ENCODE measurements around the gene IL3RA. TPM values are rescaled to one million over a fixed set of nuclear protein-coding genes. Genes with fewer than 3 reads are reported as not detected.
A peak's percentile ranks its signal among the peaks of the same experiment; 100 is the strongest.
"Not testable (repeated sequence)": the region's sequence is repeated elsewhere in the genome, so short reads cannot be mapped to it uniquely, and the experiment has no call there.

The IL3RA gene
- total RNA-seq, 2 donors from 2014 or later, result 2.4 to 3.2 TPM

DNA sequence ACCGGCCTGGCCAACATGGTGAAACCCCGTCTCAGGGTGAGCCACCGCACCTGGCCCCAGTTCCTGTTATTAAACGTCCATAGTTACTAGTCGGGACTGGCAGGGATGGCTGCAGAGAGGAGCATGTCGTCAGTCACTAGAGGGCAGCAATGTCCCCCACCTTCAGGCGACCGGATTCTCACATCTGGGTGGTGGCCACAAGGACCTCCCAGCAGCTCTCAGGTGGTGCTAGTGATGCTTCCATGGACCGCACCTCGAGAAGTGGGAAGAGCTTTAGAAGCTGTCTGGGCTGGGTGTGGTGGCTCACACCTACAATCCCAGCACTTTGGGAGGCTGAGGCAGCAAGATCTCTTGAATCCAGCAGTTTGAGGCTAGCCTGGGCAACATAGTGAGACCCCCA is 13.3 kb upstream of the IL3RA start:
- Histone ChIP-seq H3K27me3 (no peaks in the 10 kb centered on the region), H3K36me3 (no peaks in the 10 kb centered on the region), H3K4me1 (no peaks in the 10 kb centered on the region), H3K9me3 (no peaks in the 10 kb centered on the region), H3K4me3 (no peak overlapping the region), H3K27ac (no peak overlapping the region)
- DNase-seq (ENCODE audit: low spot score), result no peak
- TF ChIP-seq, protein P1, sequence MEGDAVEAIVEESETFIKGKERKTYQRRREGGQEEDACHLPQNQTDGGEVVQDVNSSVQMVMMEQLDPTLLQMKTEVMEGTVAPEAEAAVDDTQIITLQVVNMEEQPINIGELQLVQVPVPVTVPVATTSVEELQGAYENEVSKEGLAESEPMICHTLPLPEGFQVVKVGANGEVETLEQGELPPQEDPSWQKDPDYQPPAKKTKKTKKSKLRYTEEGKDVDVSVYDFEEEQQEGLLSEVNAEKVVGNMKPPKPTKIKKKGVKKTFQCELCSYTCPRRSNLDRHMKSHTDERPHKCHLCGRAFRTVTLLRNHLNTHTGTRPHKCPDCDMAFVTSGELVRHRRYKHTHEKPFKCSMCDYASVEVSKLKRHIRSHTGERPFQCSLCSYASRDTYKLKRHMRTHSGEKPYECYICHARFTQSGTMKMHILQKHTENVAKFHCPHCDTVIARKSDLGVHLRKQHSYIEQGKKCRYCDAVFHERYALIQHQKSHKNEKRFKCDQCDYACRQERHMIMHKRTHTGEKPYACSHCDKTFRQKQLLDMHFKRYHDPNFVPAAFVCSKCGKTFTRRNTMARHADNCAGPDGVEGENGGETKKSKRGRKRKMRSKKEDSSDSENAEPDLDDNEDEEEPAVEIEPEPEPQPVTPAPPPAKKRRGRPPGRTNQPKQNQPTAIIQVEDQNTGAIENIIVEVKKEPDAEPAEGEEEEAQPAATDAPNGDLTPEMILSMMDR (IDR thresholded peaks at IDR 0.05), result peak in 1 of 2 donors; percentile 51

DNA sequence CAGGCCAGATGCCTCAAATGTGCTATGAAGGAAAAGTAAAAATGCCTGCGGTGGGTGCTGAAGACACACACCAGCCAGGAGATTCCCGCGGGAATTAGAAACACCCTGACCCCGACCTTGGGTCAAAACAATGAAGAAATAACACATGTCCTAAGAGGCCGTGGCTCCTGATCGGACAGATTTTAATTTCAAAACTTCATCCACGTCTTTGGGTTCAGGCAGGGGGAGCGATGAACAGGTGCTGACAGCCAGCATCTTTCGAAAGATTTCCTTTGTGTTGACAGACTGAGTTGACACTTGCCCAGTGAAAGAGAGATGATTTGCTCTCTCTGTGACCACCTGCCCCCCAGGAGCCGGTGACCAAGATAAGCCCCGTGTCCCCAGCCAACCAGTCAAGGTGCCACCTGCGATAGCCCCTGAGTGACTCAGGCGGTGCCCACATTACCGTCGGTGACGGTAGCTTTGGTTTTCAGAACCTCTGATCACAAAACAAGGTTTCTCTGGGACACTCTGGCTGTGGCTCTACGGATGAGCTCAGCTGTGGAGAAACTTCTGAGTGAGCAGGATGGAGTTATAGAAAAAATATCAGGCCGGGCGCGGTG is 11.0 kb upstream of the IL3RA start:
- DNase-seq (ENCODE audit: low spot score), result no peak
- Histone ChIP-seq H3K9me3 (no peaks in the 10 kb centered on the region), H3K27me3 (no peaks in the 10 kb centered on the region), H3K4me3 (no peak overlapping the region), H3K36me3 (no peaks in the 10 kb centered on the region), H3K4me1 (no peaks in the 10 kb centered on the region), H3K27ac (no peak overlapping the region)
- TF ChIP-seq, protein P1 (IDR thresholded peaks at IDR 0.05), result no peak

DNA sequence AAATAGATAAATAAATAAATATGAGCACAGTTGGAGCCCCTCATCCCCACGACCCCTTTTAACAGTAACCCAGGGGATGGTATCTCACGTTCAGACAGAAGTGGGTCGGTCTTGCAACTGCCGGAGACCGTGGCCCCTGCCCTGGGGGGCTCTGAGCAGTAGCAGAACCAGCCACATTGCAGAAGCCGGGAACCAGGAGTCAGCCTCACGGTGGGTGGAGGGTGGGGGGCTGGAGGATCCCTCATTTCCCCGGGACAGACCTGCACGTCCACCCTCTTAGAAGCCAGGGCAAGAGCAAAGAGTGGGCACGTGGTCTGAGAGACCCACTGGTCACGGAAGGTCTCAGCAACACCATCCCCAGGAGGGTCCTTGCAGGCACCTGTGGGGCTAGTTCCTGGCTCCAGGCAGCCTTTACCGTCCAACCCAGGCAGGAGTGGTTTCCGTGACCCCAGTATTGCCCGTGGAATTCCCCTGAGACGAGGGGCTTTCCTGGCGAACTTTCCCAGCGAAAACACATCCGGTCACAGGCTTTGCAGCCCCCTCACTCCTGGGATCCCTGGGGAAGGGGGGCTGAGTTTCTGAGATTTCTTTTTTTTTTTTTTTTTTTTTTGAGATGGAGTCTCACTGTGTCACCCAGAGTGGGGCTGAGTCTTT is 8.8 kb upstream of the IL3RA start:
- H3K9me3 ChIP-seq, result no peaks in the 10 kb centered on the region
- no peaks in the 10 kb centered on the region for H3K4me1 ChIP-seq
- H3K27ac ChIP-seq, result no peak overlapping the region
- TF ChIP-seq, protein P1 (IDR thresholded peaks at IDR 0.05), result no peak
- no peak overlapping the region for H3K4me3 ChIP-seq
- no peaks in the 10 kb centered on the region for H3K36me3 ChIP-seq
- H3K27me3 ChIP-seq, result no peaks in the 10 kb centered on the region
- DNase-seq (ENCODE audit: low spot score), result no peak

DNA sequence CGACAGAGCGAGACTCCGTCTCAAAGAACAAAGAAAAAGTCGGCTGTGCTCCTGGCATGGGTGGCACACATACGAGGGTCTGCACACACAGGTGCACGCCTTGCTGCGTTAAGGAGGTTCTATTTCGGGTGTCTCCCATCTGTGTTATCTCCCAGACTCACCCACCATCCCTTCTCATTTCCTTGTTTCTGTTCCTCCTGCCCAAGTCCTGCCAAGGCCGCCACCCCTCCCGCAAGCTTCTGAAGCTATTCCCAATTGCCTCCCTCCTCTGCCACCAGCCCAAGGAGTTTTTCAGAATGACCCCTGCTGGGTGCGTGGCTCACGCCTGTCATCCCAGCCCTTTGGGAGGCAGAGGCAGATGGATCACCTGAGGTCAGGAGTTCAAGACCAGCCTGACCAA is 6.0 kb upstream of the IL3RA start:
- Histone ChIP-seq H3K27me3 (no peaks in the 10 kb centered on the region), H3K36me3 (no peaks in the 10 kb centered on the region), H3K4me3 (no peak overlapping the region), H3K27ac (no peak overlapping the region), H3K4me1 (no peaks in the 10 kb centered on the region), H3K9me3 (no peaks in the 10 kb centered on the region)
- no peak for DNase-seq (ENCODE audit: low spot score)
- TF ChIP-seq, protein P1 (IDR thresholded peaks at IDR 0.05), result no peak

DNA sequence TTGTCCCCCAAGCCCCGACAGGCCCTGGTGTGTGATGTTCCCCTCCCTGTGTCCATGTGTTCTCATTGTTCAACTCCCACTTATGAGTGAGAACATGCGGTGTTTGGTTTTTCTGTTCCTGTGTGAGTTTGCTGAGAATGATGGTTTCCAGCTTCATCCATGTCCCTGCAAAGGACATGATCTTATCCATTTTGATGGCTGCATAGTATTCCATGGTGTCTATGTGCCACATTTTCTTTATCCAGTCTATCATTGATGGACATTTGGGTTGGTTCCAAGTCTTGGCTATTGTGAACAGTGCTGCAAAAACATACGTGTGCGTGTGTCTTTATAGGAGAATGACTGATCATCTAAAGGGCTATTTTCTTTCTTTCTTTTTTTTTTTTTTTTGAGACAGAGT is 4.2 kb upstream of the IL3RA start:
- not testable (repeated sequence) for H3K36me3 ChIP-seq; H3K9me3 ChIP-seq; H3K27ac ChIP-seq; H3K4me3 ChIP-seq; H3K4me1 ChIP-seq; DNase-seq (ENCODE audit: low spot score); H3K27me3 ChIP-seq

DNA sequence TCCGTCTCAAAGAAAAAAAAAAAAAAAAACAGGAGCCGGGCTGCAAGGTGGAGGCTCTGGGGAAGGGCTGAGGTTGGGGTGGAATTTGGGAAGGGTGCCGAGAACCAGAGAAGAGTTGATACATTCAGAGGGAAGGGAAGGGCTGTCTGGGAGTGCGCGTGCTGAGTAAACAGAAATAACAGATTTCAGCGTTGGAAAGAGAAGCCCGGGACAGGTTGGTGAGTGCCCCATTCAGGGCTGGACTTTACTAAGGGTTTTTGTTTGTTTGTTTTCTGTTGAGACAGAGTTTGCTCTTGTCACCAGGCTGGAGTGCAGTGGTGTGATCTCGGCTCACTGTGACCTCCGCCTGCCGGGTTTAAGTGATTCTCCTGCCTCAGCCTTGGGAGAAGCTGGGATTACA is 1.7 kb upstream of the IL3RA start:
- Histone ChIP-seq H3K4me3 (no peak overlapping the region), H3K27ac (no peak overlapping the region), H3K9me3 (peaks cover 0 to 13% of the 10 kb centered on the region in 2 donors), H3K27me3 (no peaks in the 10 kb centered on the region), H3K36me3 (no peaks in the 10 kb centered on the region), H3K4me1 (peaks cover 0 to 7% of the 10 kb centered on the region in 2 donors)
- TF ChIP-seq, protein P1 (IDR thresholded peaks at IDR 0.05), result no peak
- no peak for DNase-seq (ENCODE audit: low spot score)
